ENCODE results near the gene EVI5.

The EVI5 gene

DNA sequence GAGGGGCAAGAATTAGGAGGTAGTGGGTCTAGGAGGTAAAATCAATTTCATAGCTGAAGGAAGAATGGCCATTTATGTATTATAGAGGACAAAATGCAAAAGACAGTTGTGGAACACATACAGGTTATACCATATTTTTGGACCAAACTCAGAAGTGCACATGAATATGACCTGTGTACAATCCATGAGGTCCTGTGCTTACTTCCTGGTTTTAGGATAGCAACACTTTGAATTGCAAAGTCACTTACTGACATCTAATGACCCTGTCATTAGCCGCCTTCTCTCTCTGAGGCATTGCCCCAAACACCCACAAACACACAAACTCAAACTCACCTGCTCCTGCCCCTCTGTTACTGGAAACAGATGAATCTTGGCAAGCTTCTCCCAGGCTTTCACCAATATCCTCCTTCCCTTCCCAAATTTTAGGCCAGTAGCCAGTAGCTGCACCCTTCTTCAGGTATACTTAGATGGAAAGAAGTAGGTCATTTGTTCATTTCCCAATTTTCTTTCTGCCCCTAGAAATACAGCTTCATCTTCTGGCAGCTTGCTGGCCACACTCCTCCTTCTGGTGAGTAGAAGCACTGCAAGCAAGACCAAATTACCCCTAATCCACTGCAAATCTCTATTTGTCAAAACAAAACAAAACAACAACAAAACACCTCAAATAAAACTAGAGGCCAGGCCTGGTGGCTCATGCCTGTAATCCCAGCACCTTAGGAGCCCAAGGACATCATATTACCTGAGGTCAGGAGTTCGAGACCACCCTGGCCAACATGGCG, 33.3 kb upstream of the EVI5 start:
- no peak overlapping the region for H3K9ac ChIP-seq (ENCODE audit: low read length)
- H3K9me3 ChIP-seq (ENCODE audit: control insufficient read depth, low read length) = no peaks in the 10 kb centered on the region
- H3K4me3 ChIP-seq (ENCODE audit: low read length) = no peak overlapping the region
- no peaks in the 10 kb centered on the region for H3K36me3 ChIP-seq (ENCODE audit: control insufficient read depth, insufficient read depth, low read length, severe bottlenecking)
- no peaks in the 10 kb centered on the region for H3K27me3 ChIP-seq (replicated peaks; ENCODE audit: control insufficient read depth, insufficient read depth, low read length)
- peak; percentile 52 for DNase-seq (ENCODE audit: low read depth)
- H3K4me1 ChIP-seq (ENCODE audit: control insufficient read depth, insufficient read depth, low read length) = peaks cover 5% of the 10 kb centered on the region

DNA sequence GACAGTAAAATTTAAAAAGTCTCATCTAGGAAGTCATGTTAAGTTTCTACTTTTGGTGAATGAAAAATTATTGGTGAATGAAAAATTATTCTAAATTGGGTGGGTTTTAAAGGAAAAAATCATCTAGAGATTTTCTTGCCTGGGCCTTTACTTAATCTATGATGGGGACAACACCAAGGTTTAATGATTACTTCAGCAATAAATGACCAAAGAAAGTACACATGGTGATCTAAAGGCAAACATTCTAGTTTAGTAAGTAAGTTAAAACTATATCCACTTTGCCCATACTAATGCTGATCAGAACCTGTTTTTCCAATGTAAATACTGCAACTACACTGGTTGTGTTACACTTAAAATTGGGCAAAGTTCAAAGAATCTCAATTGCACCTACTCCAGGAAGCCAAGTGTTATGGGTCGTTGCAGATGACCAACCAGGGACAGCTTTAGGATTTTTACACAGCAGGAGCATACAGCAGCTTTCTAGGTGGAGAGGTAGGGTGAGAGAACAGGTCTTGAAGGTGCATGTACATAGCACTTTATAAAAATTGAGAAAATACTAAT, 32.3 kb upstream of the EVI5 start:
- DNase-seq (ENCODE audit: low read depth) = no peak
- H3K4me3 ChIP-seq (ENCODE audit: low read length) = no peak overlapping the region
- no peaks in the 10 kb centered on the region for H3K36me3 ChIP-seq (ENCODE audit: control insufficient read depth, insufficient read depth, low read length, severe bottlenecking)

DNA sequence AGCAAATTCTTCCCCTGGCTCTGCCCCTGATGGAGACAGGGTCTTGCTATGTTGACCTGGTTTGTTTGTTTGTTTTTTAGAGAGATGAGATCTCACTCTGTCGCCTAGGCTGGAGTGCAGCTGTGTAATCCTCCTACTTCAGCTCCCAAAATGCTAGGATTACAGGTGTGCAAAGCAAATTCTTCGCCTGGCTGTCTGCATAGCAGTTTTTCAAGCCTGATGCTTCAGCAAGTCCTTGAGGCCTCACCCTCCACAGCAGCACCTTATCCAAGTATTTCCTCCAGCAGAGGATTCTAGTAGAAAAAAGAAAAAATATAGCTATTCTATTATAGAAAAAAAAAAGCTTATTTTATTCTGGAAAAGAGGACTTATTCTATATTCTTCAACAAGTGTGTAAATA, 31.8 kb upstream of the EVI5 start:
- no peak for DNase-seq (ENCODE audit: low read depth)
- Histone ChIP-seq H3K27me3 (replicated peaks; ENCODE audit: control insufficient read depth, insufficient read depth, low read length) (no peaks in the 10 kb centered on the region), H3K9me3 (ENCODE audit: control insufficient read depth, low read length) (no peaks in the 10 kb centered on the region), H3K4me3 (ENCODE audit: low read length) (no peak overlapping the region), H3K36me3 (ENCODE audit: control insufficient read depth, insufficient read depth, low read length, severe bottlenecking) (no peaks in the 10 kb centered on the region), H3K9ac (ENCODE audit: low read length) (no peak overlapping the region), H3K4me1 (ENCODE audit: control insufficient read depth, insufficient read depth, low read length) (peaks cover 3% of the 10 kb centered on the region)

More for the DNA sequence above, 32.3 kb upstream of the EVI5 start:
- no peaks in the 10 kb centered on the region for H3K9me3 ChIP-seq (ENCODE audit: control insufficient read depth, low read length)
- H3K9ac ChIP-seq (ENCODE audit: low read length) = no peak overlapping the region
- no peaks in the 10 kb centered on the region for H3K27me3 ChIP-seq (replicated peaks; ENCODE audit: control insufficient read depth, insufficient read depth, low read length)
- H3K4me1 ChIP-seq (ENCODE audit: control insufficient read depth, insufficient read depth, low read length) = peaks cover 3% of the 10 kb centered on the region

DNA sequence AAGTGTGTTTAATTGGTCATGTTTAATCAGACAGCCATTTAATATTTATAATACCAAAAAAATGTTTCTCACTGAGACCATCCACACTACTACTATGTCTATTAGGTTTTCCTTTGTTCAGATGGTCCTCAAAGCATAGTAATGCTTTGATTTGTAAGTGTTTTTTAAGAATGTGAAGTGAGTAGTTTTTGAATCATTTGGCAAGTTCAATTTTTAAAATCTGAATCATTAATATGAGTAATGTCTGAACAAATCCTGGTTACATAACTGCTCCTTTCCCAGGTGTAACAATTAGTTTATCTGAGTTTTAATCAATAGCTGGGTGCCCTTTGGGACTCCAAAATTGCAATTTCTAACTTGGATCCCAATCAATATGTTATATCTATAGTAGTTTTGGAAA, 23.5 kb upstream of the EVI5 start:
- no peak overlapping the region for H3K4me3 ChIP-seq (ENCODE audit: low read length)
- no peak for DNase-seq (ENCODE audit: low read depth)
- H3K4me1 ChIP-seq (ENCODE audit: control insufficient read depth, insufficient read depth, low read length) = peaks cover 20% of the 10 kb centered on the region
- no peaks in the 10 kb centered on the region for H3K9me3 ChIP-seq (ENCODE audit: control insufficient read depth, low read length)
- no peaks in the 10 kb centered on the region for H3K27me3 ChIP-seq (replicated peaks; ENCODE audit: control insufficient read depth, insufficient read depth, low read length)
- no peak overlapping the region for H3K9ac ChIP-seq (ENCODE audit: low read length)
- H3K36me3 ChIP-seq (ENCODE audit: control insufficient read depth, insufficient read depth, low read length, severe bottlenecking) = no peaks in the 10 kb centered on the region

DNA sequence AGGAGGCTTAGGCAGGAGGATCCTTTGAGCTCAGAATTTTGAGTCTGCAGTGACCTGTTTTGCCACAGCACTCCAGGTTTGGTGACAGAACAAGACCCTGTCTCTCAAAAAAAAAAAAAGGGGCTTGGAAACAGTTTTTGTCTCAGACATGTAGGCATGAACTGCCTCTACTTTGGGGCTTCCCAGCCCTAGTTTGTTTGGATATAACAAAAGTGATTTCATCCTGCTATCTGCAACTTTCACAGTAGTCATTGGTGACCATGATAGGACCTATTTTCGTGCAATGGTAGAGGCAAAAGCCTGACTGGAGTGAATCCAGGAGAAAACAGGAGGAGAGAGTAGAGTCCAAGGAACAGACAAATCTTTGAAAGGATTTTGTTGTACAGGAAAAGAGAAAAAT, 20.3 kb upstream of the EVI5 start:
- H3K36me3 ChIP-seq (ENCODE audit: control insufficient read depth, insufficient read depth, low read length, severe bottlenecking) = no peaks in the 10 kb centered on the region
- peak overlapping the region; percentile 59 for H3K9ac ChIP-seq (ENCODE audit: low read length)
- no peak for DNase-seq (ENCODE audit: low read depth)
- H3K4me3 ChIP-seq (ENCODE audit: low read length) = peak overlapping the region; percentile 25
- no peaks in the 10 kb centered on the region for H3K27me3 ChIP-seq (replicated peaks; ENCODE audit: control insufficient read depth, insufficient read depth, low read length)
- H3K9me3 ChIP-seq (ENCODE audit: control insufficient read depth, low read length) = no peaks in the 10 kb centered on the region
- peaks cover 28% of the 10 kb centered on the region for H3K4me1 ChIP-seq (ENCODE audit: control insufficient read depth, insufficient read depth, low read length)

DNA sequence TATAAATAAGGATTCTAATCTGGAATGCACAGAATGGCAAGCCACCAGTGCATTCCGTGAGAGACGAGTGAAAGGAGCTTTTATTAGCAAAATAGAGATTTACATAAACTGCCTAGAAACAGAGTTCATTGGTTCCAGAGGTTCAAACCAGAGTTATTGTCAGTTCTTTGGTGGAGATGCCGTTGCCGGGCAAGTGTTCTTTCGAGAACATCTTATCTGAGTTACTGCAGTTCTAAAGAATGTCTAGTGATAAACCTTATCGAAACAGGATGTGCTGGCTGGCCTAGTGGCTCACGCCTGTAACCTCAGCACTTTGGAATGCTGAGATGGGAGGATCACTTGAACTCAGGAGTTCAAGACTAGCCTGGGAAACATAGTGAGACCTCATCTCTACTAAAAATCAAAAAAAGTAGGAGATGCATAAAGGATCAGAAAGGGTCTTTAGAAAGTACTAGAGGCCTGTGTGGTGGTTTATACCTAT, 19.9 kb upstream of the EVI5 start:
- peak; percentile 77 for DNase-seq (ENCODE audit: low read depth)

DNA sequence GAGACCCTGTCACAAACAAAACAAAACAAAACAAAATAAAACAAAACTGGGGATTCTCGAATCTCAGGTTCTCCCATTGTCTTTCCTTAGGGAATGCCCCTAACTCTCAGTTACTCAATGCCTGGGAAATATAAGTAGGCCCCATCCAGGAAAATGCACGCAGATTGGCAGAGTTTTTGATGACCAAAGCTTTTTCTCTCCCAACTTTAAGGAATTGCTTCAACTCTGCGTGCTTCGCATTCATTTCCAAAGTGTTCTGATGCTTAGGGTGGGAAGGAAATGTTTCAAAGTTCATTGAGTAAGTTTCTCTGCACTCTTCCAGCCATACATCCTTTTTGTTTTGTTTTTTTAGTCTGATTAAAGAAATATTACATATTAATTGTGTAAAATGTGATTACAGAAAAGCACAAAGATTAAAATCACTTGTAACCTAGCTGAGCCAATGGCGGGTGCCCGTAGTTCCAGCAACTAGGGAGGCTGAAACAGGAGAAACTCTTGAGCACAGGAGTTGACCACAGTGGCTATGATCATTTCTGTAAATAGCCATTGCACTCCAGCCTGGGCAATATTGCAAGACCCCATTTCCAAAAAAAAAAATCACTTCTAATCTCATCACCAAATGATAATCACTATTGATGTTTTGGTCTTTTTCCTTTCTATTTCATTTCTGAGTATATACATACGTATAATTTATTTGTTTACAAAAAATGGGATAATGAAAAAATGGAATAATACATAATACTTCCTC, 18.4 kb upstream of the EVI5 start:
- Histone ChIP-seq H3K9me3 (ENCODE audit: control insufficient read depth, low read length) (no peaks in the 10 kb centered on the region), H3K4me1 (ENCODE audit: control insufficient read depth, insufficient read depth, low read length) (peaks cover 27% of the 10 kb centered on the region)
- DNase-seq (ENCODE audit: low read depth) = no peak

More for the DNA sequence above, 19.9 kb upstream of the EVI5 start:
- Histone ChIP-seq H3K9me3 (ENCODE audit: control insufficient read depth, low read length) (no peaks in the 10 kb centered on the region), H3K4me1 (ENCODE audit: control insufficient read depth, insufficient read depth, low read length) (peaks cover 28% of the 10 kb centered on the region), H3K4me3 (ENCODE audit: low read length) (peak overlapping the region; percentile 25), H3K9ac (ENCODE audit: low read length) (peak overlapping the region; percentile 59), H3K36me3 (ENCODE audit: control insufficient read depth, insufficient read depth, low read length, severe bottlenecking) (no peaks in the 10 kb centered on the region), H3K27me3 (replicated peaks; ENCODE audit: control insufficient read depth, insufficient read depth, low read length) (no peaks in the 10 kb centered on the region)

DNA sequence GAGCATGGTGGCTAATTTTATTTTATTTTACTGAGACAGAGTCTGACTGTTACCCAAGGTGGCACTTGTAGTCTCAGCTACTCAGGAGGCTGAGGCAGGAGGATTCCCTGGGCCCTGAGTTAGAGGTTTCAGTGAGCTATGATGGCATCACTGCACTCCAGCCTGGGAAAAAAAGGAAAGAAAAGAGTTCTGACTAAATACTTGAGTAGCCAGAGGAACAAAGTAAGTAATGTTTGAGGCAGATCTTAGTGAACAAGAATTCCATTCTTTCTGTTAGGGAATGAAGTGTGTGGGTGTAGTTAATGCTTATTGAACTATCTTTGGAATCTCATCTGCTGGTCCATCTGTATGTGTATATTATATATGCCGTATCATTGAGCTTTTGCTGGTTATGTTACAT, 13.1 kb upstream of the EVI5 start:
- DNase-seq (ENCODE audit: low read depth) = peak; percentile 65
- Histone ChIP-seq H3K27me3 (replicated peaks; ENCODE audit: control insufficient read depth, insufficient read depth, low read length) (no peaks in the 10 kb centered on the region), H3K4me3 (ENCODE audit: low read length) (no peak overlapping the region), H3K9me3 (ENCODE audit: control insufficient read depth, low read length) (no peaks in the 10 kb centered on the region), H3K36me3 (ENCODE audit: control insufficient read depth, insufficient read depth, low read length, severe bottlenecking) (no peaks in the 10 kb centered on the region), H3K4me1 (ENCODE audit: control insufficient read depth, insufficient read depth, low read length) (peaks cover 12% of the 10 kb centered on the region), H3K9ac (ENCODE audit: low read length) (no peak overlapping the region)

More for the DNA sequence above, 18.4 kb upstream of the EVI5 start:
- H3K27me3 ChIP-seq (replicated peaks; ENCODE audit: control insufficient read depth, insufficient read depth, low read length) = no peaks in the 10 kb centered on the region
- H3K9ac ChIP-seq (ENCODE audit: low read length) = peak overlapping the region; percentile 68
- no peaks in the 10 kb centered on the region for H3K36me3 ChIP-seq (ENCODE audit: control insufficient read depth, insufficient read depth, low read length, severe bottlenecking)
- no peak overlapping the region for H3K4me3 ChIP-seq (ENCODE audit: low read length)

DNA sequence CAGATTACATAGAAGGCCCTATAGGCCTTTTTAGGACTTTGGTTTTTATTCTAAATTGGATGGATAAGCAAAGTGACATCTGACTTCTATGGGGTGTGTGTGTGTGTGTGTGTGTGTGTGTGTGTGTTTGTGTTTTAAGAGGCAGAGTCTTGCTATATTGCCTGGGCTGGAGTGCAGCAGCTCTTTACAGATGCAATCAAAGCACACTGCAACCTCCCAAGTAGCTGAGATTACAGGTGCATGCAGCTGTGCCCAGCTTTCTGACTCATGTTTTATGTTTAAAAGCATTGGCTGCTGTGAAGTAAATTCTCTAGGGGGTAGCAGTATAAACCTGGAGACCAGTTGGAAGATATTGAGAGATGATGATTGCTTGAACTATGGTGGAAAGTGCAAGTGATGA, 12.4 kb upstream of the EVI5 start:
- H3K27me3 ChIP-seq (replicated peaks; ENCODE audit: control insufficient read depth, insufficient read depth, low read length) = no peaks in the 10 kb centered on the region
- H3K4me3 ChIP-seq (ENCODE audit: low read length) = no peak overlapping the region
- no peak for DNase-seq (ENCODE audit: low read depth)
- H3K9me3 ChIP-seq (ENCODE audit: control insufficient read depth, low read length) = no peaks in the 10 kb centered on the region
- H3K9ac ChIP-seq (ENCODE audit: low read length) = no peak overlapping the region
- no peaks in the 10 kb centered on the region for H3K36me3 ChIP-seq (ENCODE audit: control insufficient read depth, insufficient read depth, low read length, severe bottlenecking)
- H3K4me1 ChIP-seq (ENCODE audit: control insufficient read depth, insufficient read depth, low read length) = peaks cover 7% of the 10 kb centered on the region

DNA sequence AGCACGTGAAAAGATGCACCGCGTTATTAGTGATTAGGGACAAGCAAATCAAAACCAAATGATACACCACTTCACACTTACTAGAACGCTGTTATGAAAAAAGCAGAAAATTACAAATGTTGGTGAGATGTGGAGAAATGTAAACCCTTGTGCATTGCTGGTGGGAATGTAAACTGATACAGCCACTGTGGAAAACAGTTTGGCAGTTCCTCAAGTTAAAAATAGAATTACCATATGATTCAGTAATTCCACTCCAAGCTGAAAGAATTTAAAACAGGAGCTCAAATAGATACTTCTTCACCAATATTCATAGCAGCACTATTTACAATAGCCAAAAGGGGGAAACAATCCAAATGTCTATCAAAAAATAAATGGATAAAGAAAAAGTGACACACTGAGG, 10.3 kb upstream of the EVI5 start:
- DNase-seq (ENCODE audit: low read depth) = peak; percentile 79
- Histone ChIP-seq H3K4me1 (ENCODE audit: control insufficient read depth, insufficient read depth, low read length) (peaks cover 12% of the 10 kb centered on the region), H3K36me3 (ENCODE audit: control insufficient read depth, insufficient read depth, low read length, severe bottlenecking) (no peaks in the 10 kb centered on the region), H3K9ac (ENCODE audit: low read length) (no peak overlapping the region), H3K9me3 (ENCODE audit: control insufficient read depth, low read length) (no peaks in the 10 kb centered on the region), H3K4me3 (ENCODE audit: low read length) (peak overlapping the region; percentile 3), H3K27me3 (replicated peaks; ENCODE audit: control insufficient read depth, insufficient read depth, low read length) (no peaks in the 10 kb centered on the region)

DNA sequence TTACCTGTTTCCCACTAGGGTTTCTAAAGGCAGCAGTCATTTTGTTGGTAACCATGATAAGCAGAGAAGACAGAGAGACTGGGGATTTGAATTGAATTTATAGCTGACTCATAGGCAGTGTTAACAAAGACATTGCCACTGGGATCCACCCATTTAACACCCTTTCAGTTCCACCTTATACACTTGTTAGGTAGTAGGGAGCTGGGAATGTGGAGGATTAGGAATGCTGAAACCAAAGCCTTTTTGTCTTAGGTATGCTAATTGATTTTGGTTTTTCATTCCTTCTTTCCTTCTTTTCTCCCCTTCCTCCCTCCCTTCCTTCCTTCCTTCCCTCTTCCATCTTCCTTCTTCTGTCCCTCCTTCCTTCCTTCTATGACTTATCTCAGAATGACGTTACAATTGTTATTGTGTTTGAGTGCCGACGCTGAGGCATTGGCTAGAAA, 7.5 kb upstream of the EVI5 start:
- H3K4me1 ChIP-seq (ENCODE audit: control insufficient read depth, insufficient read depth, low read length) = peaks cover 12% of the 10 kb centered on the region
- no peaks in the 10 kb centered on the region for H3K36me3 ChIP-seq (ENCODE audit: control insufficient read depth, insufficient read depth, low read length, severe bottlenecking)
- H3K9me3 ChIP-seq (ENCODE audit: control insufficient read depth, low read length) = no peaks in the 10 kb centered on the region
- no peak overlapping the region for H3K4me3 ChIP-seq (ENCODE audit: low read length)
- no peak for DNase-seq (ENCODE audit: low read depth)
- H3K27me3 ChIP-seq (replicated peaks; ENCODE audit: control insufficient read depth, insufficient read depth, low read length) = no peaks in the 10 kb centered on the region
- no peak overlapping the region for H3K9ac ChIP-seq (ENCODE audit: low read length)
